GM23248 (cell line): ENCODE data around the gene MKI67.

Source experiments
- EZH2 ChIP-seq: fragments of 200-600 bp; sonication (generic); IDR thresholded peaks from 2 replicates; pipeline ENCODE4 v1.6.1; 2018; ENCODE audit warnings: antibody characterized with exemption, mild to moderate bottlenecking; ENCODE audit not compliant: insufficient read depth, poor library complexity, severe bottlenecking
- EZH2phosphoT487 ChIP-seq: fragments of 200-600 bp; sonication (generic); IDR thresholded peaks from 2 replicates; pipeline ENCODE4 v1.6.1; 2018; ENCODE audit warnings: antibody characterized with exemption, moderate library complexity, mild to moderate bottlenecking, low read depth; ENCODE audit not compliant: insufficient read depth

DNA sequence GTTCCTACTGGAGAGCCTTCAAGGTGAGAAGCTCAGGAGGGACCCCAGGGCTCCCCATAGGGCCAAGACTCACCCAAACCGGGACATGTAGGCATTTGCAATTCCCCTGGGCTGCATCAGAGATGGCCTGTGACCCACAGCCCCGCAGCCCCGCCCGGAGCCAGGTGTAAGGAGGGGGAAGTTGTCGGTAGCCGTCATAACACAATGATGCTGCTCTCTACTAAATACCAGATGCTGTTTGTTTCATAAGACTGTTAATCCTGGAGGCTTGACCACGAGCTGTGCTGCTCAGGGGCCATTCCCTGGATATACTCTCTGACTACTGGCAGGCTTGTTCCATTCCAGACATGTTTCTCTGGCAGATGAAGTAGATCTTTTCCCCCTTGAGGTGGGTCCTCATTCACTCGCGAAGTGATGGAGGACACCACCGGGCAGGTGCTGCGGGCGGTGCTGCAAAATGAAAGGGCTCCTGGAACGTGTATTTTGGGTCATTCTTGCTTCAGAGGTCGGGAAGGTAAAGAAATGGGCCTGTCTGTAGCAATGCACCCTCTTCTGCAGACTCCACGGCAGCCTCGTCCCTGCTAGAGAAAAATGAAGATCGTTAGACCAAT, 61.1 kb downstream of the MKI67 start:
- TF ChIP-seq EZH2phosphoT487 (no peak), EZH2 (no peak)
